ENCODE data around the gene DUSP9. TPM values are rescaled to one million over a fixed set of nuclear protein-coding genes. Genes with fewer than 3 reads are reported as not detected.

The DUSP9 gene
- total and polyA plus RNA-seq, 2 experiments from 2014 or later: 75.5 to 86.2 TPM

GRCh38 chrX:153614818-153615217 is 32.2 kb upstream of the DUSP9 start:
- H3K27me3 ChIP-seq: no peaks in the 10 kb centered on the region
- H4K20me1 ChIP-seq (ENCODE audit: insufficient read depth, poor library complexity, severe bottlenecking): no peaks in the 10 kb centered on the region
- no peaks in the 10 kb centered on the region for H3K79me2 ChIP-seq
- no peak for DNase-seq (ENCODE audit: low spot score)
- H3K36me3 ChIP-seq (replicated peaks; ENCODE audit: insufficient read depth, low read depth): no peaks in the 10 kb centered on the region
- H3K4me1 ChIP-seq (ENCODE audit: insufficient read depth): no peaks in the 10 kb centered on the region
- H3K4me3 ChIP-seq: no peak overlapping the region
- H3K27ac ChIP-seq: no peak overlapping the region
- H3K9me3 ChIP-seq (ENCODE audit: low read depth): no peaks in the 10 kb centered on the region
- no peak overlapping the region for H3K4me2 ChIP-seq
- TF ChIP-seq EZH2 (IDR thresholded peaks at IDR 0.05; ENCODE audit: borderline replicate concordance) (no peak), CTCF (IDR thresholded peaks at IDR 0.05; ENCODE audit: poor library complexity) (no peak), EZH2phosphoT487 (IDR thresholded peaks at IDR 0.05; ENCODE audit: low read depth, severe bottlenecking, unreplicated experiment) (no peak)
- WGBS (ENCODE audit: low lambda C conversion rate, missing lambda C conversion rate): 79% methylated on average over 6 of the region's 6 CpGs
- no peaks in the 10 kb centered on the region for H3K9me2 ChIP-seq (replicated peaks; ENCODE audit: insufficient read depth)
- H2AFZ ChIP-seq: no peak overlapping the region

GRCh38 chrX:153620576-153620975 is 26.4 kb upstream of the DUSP9 start:
- TF ChIP-seq EZH2 (IDR thresholded peaks at IDR 0.05; ENCODE audit: borderline replicate concordance) (no peak), CTCF (IDR thresholded peaks at IDR 0.05; ENCODE audit: poor library complexity) (no peak), EZH2phosphoT487 (IDR thresholded peaks at IDR 0.05; ENCODE audit: low read depth, severe bottlenecking, unreplicated experiment) (no peak)
- no peak overlapping the region for H3K4me2 ChIP-seq
- no peak overlapping the region for H2AFZ ChIP-seq
- H4K20me1 ChIP-seq (ENCODE audit: insufficient read depth, poor library complexity, severe bottlenecking): no peaks in the 10 kb centered on the region
- no peaks in the 10 kb centered on the region for H3K27me3 ChIP-seq
- H3K9me2 ChIP-seq (replicated peaks; ENCODE audit: insufficient read depth): no peaks in the 10 kb centered on the region
- H3K36me3 ChIP-seq (replicated peaks; ENCODE audit: insufficient read depth, low read depth): no peaks in the 10 kb centered on the region
- no peaks in the 10 kb centered on the region for H3K79me2 ChIP-seq
- DNase-seq (ENCODE audit: low spot score): no peak
- H3K4me1 ChIP-seq (ENCODE audit: insufficient read depth): peaks cover 5% of the 10 kb centered on the region
- no peak overlapping the region for H3K4me3 ChIP-seq
- no peak overlapping the region for H3K27ac ChIP-seq
- WGBS (ENCODE audit: low lambda C conversion rate, missing lambda C conversion rate): 71% methylated on average over 5 of the region's 5 CpGs
- no peaks in the 10 kb centered on the region for H3K9me3 ChIP-seq (ENCODE audit: low read depth)

GRCh38 chrX:153621949-153622598 is 24.9 kb upstream of the DUSP9 start:
- no peaks in the 10 kb centered on the region for H3K9me2 ChIP-seq (replicated peaks; ENCODE audit: insufficient read depth)
- no peaks in the 10 kb centered on the region for H3K36me3 ChIP-seq (replicated peaks; ENCODE audit: insufficient read depth, low read depth)
- DNase-seq (ENCODE audit: low spot score): no peak
- H3K9me3 ChIP-seq (ENCODE audit: low read depth): no peaks in the 10 kb centered on the region
- H3K27ac ChIP-seq: peak overlapping the region; percentile 38
- TF ChIP-seq EZH2phosphoT487 (IDR thresholded peaks at IDR 0.05; ENCODE audit: low read depth, severe bottlenecking, unreplicated experiment) (no peak), EZH2 (IDR thresholded peaks at IDR 0.05; ENCODE audit: borderline replicate concordance) (no peak), CTCF (IDR thresholded peaks at IDR 0.05; ENCODE audit: poor library complexity) (no peak)
- H3K4me1 ChIP-seq (ENCODE audit: insufficient read depth): peaks cover 5% of the 10 kb centered on the region
- H3K79me2 ChIP-seq: no peaks in the 10 kb centered on the region
- H3K4me2 ChIP-seq: no peak overlapping the region
- H2AFZ ChIP-seq: no peak overlapping the region
- H4K20me1 ChIP-seq (ENCODE audit: insufficient read depth, poor library complexity, severe bottlenecking): no peaks in the 10 kb centered on the region
- H3K4me3 ChIP-seq: no peak overlapping the region
- no peaks in the 10 kb centered on the region for H3K27me3 ChIP-seq
- 89% methylated on average over 27 of the region's 27 CpGs for WGBS (ENCODE audit: low lambda C conversion rate, missing lambda C conversion rate)
